GM18873 (cell line): ENCODE results near the gene BORCS8.

Experiments used
- ATAC-seq: cut with Tn5 transposase; IDR thresholded peaks from one replicate; pipeline ENCODE4 v1.9.1; 2021; ENCODE audit warnings: mild to moderate bottlenecking, moderate library complexity, moderate number of reproducible peaks; ENCODE audit not compliant: unreplicated experiment, low FRiP score

BORCS8 gene

DNA sequence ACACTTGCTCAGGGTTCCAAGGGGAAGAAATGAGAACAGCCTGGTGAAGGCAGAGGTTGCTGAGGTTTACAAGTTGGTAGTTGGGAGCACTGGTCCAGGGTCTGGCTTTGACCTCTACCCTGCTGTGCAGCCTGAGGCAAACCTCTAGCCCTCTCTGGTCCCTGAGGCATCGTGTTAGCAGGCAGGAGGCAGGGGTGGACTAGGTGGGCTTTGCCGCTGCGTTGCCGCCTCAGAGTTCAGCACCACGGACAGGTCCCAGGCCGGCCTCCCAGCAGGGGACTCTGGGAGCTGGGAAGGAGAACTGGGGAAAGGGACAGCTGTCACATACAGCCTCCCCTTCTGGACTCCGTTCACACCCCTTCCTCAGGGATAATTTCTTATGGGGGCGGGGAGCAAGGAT lies 22.9 kb upstream of the BORCS8 start:
- no peak for ATAC-seq

DNA sequence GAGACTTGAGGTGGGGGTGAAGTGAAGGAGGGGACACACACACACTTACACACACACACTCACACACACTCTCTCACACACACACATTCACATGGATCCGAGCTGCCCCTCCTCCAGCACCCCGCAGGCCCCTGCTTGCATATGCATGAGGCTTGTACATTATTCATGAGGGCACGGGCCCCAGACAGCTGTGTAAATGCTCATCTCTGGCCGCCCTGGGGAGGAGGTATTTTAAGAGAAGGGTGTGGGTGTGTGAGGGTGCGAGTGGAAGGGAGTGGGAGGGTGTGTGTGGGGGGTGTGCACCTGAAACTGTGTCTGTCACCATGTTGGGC lies 22.2 kb upstream of the BORCS8 start:
- no peak for ATAC-seq

DNA sequence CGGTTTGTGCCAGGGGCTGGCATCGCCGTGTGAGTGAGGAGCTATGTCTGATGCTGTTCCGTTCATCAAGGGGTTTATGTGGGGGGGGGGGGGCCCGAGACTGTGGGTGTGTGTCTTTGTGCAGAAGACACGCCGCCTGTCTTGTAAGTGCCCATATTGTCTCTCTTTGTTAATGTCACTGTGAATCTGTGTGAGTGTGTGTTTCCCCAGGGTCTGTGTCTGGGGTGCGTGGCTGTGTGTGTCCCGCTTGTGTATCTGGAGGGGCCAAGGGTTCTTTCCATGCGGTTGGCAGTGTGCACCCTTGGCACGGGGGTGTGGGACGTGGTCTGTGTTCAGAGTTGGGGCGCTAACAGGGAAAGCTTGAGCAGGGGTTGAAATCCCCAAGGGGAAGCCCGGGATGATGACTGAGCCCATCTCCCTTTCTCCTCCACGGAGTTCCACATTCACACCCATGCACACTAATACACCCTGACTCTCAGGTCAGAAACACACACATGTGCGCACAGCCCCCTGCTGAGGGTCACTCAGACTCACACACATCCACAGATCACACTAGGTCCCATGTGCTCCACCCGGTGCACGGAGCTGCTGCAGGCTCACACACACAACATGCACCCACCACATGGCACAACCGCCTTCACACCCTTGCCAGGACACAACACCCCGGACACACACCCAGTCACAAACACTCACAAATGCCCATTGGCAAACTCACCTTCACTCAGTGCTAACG lies 21.6 kb upstream of the BORCS8 start:
- no peak for ATAC-seq

- no peak for ATAC-seq
Observed at GRCh38 chr19:19212916-19213315, 21.0 kb upstream of the BORCS8 start.

DNA sequence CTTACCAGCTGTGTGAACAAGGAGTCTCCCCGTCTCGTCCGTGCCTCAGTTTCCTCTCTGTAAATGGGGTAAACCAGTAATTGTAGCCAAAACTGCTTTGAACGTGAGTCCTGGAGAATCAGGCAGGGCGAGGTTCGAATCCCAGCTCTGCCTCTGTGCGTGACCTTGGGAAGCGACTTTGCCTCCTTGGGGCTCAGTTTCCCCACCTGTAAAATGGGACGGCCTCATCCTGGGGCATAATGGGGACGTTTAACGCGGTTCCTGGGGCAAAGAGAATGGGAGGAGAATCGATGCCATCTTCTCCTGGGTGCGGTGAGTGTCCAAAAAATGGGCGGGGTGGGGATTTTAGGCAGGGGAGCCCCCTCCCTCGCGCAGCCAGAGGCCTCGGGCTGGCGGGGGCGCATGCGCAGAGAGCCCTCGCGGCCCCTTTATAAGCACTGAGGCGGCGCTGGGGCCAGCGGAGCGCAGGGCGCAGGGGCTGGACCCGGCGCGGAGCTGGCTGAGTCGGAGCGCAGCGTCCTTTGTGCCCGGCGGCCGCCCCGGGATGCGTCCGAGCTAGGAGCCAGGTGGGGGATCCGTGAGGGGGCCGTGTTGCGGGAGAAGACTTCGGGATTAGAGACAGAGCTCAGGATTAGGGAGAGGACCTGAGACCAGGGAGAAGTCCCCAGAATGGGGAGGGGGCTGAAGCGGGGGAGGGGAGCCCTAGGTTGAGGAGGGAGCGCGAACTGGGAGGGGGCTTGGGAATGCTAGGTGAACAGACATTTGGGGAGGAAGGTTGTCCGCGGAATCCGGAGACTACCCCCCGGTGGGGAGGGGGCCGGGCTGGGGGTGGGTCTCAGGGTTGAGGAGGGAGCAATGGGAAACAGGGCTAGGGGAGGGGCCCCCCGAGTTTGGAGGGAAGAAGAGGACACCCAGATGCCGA lies 19.8 kb upstream of the BORCS8 start, which contains the start of gene NCAN:
Gene NCAN, plus strand, starts transcription at position 460 of the 922 bp plus-strand sequence. CDS start 4,996 bp downstream, outside the sequence.
- ATAC-seq, result no peak

DNA sequence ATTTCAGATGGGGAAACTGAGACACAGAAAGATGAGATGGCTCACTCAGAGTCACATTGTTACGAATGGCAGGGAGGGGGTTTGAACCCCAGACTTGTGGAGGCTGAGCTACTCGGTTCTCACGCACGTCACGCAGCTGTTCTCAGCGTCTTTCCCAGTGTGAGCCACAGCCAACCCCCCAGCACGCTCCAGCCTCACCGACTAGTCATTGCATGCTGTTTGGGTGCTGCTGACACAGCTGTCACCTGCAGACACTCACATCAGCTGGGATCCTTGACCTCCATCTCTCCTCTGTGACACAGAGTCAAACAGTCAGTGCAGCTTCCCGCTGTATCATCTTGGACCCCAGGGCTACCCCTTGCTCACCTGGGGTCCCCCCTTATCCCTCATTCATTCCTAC lies 17.4 kb upstream of the BORCS8 start:
- no peak for ATAC-seq

GRCh38 chr19:19207637-19208572 lies 16.0 kb upstream of the BORCS8 start:
- ATAC-seq, result no peak

DNA sequence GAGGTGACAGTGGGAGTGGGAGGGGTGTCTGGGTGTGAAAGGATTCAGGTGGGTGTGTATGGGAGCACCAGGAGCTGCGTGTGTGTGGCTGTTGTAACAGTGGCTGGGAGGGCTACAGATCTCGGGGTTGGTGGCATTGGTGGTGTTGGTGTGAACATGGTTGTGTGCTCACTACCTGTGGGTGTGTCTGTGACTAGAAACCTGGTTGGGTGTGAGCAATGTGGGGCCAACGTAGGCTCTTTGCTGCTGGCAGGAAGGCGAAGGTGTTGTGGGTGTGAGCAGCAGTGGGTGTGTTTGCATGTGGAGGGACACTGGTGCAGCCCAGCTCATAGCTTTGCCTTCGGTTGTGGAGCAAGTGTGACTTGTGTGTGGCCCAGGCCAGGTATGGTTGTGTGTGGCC lies 15.0 kb upstream of the BORCS8 start:
- ATAC-seq, result no peak

DNA sequence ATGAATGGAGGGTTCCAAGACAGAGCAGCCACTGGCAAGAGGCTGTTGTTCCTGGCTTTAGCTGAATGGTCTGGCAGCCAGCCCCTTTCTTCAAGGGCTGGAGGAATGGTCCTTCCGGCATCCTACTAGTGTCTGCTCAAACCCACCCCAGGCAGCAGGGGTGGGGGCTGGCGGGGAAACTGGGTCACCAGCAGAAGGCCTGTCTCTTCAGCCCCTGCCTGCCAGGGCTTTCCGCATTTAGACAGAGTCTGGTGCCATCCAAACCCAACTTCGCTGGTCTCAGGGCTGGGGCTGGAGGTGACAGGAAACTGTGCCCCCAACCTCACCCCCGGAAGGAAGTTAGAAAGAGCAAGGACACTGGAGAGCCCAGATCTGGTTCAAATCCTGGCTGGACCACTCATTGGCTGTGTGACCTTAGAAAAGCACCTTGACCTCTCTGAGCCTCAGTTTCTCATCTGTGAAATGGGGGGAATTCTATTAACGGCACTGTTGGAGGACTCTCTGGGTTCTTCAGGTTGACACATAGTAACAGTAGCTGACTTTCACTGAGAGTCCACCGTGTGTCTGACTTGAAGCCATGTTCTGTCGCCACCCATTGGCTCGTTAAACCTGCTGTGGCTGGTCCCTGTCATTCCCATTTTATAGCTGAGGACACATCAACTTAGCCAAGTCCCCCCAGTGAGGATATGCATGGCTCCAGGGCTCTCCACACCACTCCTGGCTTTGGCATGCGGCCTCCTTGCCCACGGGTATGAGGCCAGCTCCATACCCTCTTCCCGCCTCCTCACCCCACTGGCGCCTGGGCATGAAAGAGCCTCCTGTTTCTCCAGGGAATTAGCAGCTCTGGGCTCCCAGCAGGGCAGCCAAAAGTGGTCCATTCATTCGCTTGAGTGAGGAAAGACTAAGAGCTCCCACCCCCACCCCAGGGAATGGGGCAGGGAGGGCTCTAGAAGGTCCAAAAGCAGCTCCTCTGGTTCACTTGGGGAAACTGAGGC lies 13.8 kb upstream of the BORCS8 start:
- ATAC-seq, result no peak

GRCh38 chr19:19204181-19204580 lies 12.2 kb upstream of the BORCS8 start:
- ATAC-seq, result no peak

DNA sequence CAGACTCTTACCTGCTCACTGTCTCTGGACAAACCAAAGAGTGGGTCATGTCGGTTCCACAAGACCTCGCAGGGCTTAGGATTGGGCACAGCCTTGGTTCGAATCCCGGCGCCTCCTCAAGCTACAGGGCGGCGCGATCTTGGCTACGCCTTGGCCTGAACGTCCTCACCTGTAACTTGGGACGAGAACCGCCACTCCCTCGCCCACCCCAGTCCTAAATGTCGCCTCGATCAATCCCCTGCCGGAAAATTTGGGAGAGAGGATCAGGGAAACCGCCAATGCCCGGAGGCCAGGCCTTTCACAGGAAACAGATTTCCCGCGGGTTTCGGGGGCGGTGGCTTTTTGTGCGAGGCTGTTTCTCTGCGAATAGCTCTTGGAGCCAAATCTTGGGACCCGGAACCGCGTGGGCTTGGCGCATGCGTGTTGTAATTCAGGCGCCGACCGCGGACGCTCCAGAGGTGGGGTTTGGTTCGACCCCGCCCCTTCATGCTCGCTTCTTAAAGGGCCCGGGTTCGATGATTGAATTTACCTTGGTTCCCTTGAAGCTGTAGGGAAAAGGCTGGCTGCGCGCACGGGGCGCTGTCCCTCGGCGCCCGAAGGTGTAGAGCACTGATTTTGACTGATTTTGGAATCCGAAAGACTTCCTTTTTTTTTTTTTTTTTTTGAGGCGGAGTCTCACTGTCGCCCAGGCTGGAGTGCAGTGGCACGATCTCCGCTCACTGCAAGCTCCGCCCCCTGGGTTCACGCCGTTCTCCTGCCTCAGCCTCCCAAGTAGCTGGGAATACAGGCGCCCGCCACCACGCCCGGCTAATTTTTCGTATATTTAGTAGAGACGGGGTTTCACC lies 11.3 kb upstream of the BORCS8 start, which contains the start of gene NR2C2AP:
Gene NR2C2AP, minus strand, starts transcription at position 403 of the 845 bp plus-strand sequence. Its CDS starts 354 bp downstream, at position 49.
- peak; percentile 53 for ATAC-seq

- ATAC-seq, result no peak
Observed at GRCh38 chr19:19202707-19203011, 10.7 kb upstream of the BORCS8 start.

DNA sequence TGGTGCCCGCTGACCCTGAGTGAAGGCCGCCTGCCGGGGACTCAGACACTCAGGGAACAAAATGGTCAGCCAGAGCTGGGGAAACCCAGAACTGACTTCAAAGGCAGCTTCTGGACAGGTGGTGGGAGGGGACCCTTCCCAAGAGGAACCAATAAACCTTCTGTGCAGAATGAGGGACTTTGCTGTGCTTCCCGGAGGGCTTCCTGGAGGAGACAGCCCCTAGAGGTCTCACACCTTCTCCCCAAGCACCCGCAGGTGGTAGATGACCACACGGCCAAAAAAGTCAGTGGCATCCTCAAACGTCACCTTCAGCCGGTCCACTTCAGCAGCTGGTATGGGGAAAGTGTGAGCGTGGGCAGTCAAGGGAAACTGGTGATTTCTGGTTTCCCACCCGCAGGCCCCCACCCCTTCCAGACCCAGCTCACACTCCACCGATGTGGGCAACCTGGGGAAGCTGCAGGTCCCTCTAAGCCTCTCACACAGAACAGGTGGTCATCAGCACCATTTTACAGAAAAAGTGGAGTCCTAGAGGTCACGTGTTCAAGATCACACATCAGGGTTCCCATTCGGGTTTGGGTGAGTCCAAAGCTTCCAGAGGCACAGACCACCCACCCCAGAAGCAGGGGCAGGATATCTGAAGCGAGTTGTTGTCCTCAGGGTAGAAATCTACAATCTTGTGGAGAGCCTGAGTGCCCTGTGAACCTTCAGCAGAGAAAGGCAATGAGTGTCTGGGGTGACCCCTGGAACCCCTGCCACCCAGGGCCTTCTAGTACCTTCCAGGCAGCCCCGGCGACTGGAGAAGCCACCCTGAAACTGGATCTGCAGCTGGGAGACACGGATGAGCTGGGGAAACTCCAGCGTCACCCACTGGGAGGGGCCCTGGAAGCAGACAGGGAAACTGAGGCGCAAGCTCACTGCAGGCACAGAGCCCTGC lies 10.0 kb upstream of the BORCS8 start:
- no peak for ATAC-seq

DNA sequence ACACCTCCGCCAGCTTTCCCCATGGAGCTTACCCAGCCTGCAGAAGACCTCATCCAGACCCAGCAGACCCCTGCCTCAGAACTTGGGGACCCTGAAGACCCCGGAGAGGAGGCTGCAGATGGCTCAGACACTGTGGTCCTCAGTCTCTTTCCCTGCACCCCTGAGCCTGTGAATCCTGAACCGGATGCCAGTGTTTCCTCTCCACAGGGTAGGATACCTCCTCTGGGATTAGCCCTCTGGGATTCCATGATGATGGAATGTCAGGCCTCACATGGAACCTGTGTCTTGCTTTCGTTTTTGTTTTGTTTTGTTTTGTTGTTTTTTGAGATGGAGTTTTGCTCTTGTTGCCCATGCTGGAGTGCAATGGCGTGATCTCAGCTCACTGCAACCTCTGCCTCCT lies 2.0 kb upstream of the BORCS8 start:
- no peak for ATAC-seq

GRCh38 chr19:19192910-19193423 lies 1.0 kb upstream of the BORCS8 start:
- no peak for ATAC-seq

- no peak for ATAC-seq
Observed at GRCh38 chr19:19191768-19192077, 229 bp downstream of the BORCS8 start.

GRCh38 chr19:19186742-19187141 lies 5.2 kb downstream of the BORCS8 start:
- ATAC-seq, result no peak
